T-cell (primary cell): Measurements from ENCODE around the gene ITPRID2. TPM values are rescaled to one million over a fixed set of nuclear protein-coding genes. Genes with fewer than 3 reads are reported as not detected.

Source experiments
- ATAC-seq, 4 experiments: fragments of 200-7000 bp in 3 of 4; fragments of 150-1000 bp in 1 of 4; cut with Tn5 transposase; replicated peaks in 1 of 4; 1 replicate in 3 of 4; 2 replicates in 1 of 4; pipeline ENCODE4 v1.10.0; 2021; ENCODE audit warnings: moderate library complexity in 3 of 4, mild to moderate bottlenecking in 2 of 4, moderate number of reproducible peaks in 1 of 4
- CTCF ChIA-PET, 2 donors: fragments of 300-600 bp; sonication (Branson Sonifier 250); formaldehyde crosslinking; loops; one replicate each; lab custom pipeline; 2022; ENCODE audit warnings: antibody characterized with exemption in 2 of 2; lab: Charles Lee
- POLR2A ChIA-PET, 2 donors: fragments of 300-600 bp; sonication (Branson Sonifier 250); formaldehyde crosslinking; loops; one replicate each; lab custom pipeline; 2022; ENCODE audit warnings: antibody characterized with exemption in 2 of 2; lab: Charles Lee
- DNase-seq, 35 experiments: peaks; one replicate each; pipeline versions ENCODE4 v3.0.0 to v3.0.0-alpha.2; 2013 to 2023
- H3K27ac ChIP-seq: one replicate; pipeline ENCODE4 v1.5.1; 2013; ENCODE audit warnings: low read length
- H3K27me3 ChIP-seq, 2 experiments: replicated peaks in 1 of 2; 1 replicate in 1 of 2; 2 replicates in 1 of 2; pipeline versions ENCODE4 v1.6.1 to v1.7.0; 2013; ENCODE audit warnings: low read length in 1 of 2, mixed read lengths in 1 of 2; ENCODE audit not compliant: control insufficient read depth in 2 of 2, insufficient read depth in 2 of 2; ENCODE audit errors: extremely low read depth in 1 of 2
- H3K36me3 ChIP-seq, 2 donors: 1 replicate in 1 of 2; 2 replicates in 1 of 2; pipeline versions ENCODE4 v1.6.1 to v1.7.0; 2013; ENCODE audit warnings: low read length in 1 of 2; ENCODE audit not compliant: control insufficient read depth in 2 of 2, insufficient read depth in 1 of 2; ENCODE audit errors: extremely low read depth in 1 of 2
- H3K4me1 ChIP-seq, 2 experiments: 1 replicate in 1 of 2; 2 replicates in 1 of 2; pipeline versions ENCODE4 v1.6.1 to v1.7.0; 2013; ENCODE audit warnings: low read length in 2 of 2, mixed read lengths in 1 of 2; ENCODE audit not compliant: insufficient read depth in 2 of 2, control insufficient read depth in 1 of 2; ENCODE audit errors: extremely low read depth in 1 of 2
- H3K4me3 ChIP-seq, 2 donors: 1 replicate in 1 of 2; 2 replicates in 1 of 2; pipeline versions ENCODE4 v1.5.1 to v1.7.0; 2013; ENCODE audit warnings: mild to moderate bottlenecking in 2 of 2, low read length in 1 of 2, moderate library complexity in 1 of 2; ENCODE audit not compliant: control insufficient read depth in 1 of 2; ENCODE audit errors: extremely low read depth in 1 of 2
- H3K9me3 ChIP-seq: 2 replicates; pipeline ENCODE4 v1.7.0; 2013
- H3K27ac Mint-ChIP-seq, 2 donors: one replicate each; pipeline ENCODE4 v1.8.0; 2020 to 2021; ENCODE audit warnings: mild to moderate bottlenecking in 2 of 2, mixed read lengths in 2 of 2
- H3K27me3 Mint-ChIP-seq, 2 donors: one replicate each; pipeline ENCODE4 v1.8.0; 2021 to 2022; ENCODE audit warnings: mixed read lengths in 2 of 2
- H3K36me3 Mint-ChIP-seq: one replicate; pipeline ENCODE4 v1.8.0; 2021; ENCODE audit warnings: mixed read lengths
- H3K4me1 Mint-ChIP-seq, 3 donors: one replicate each; pipeline ENCODE4 v1.8.0; 2020 to 2022; ENCODE audit warnings: mixed read lengths in 3 of 3, mild to moderate bottlenecking in 1 of 3
- H3K4me3 Mint-ChIP-seq, 3 donors: one replicate each; pipeline ENCODE4 v1.8.0; 2020 to 2022; ENCODE audit warnings: mild to moderate bottlenecking in 3 of 3, mixed read lengths in 3 of 3, moderate library complexity in 3 of 3
- H3K9me3 Mint-ChIP-seq, 3 donors: one replicate each; pipeline ENCODE4 v1.8.0; 2020 to 2022; ENCODE audit warnings: mixed read lengths in 3 of 3
- WGBS: methylation state at CpG from one replicate; pipeline ENCODE4 v1.1.5; 2013; ENCODE audit warnings: missing lambda C conversion rate; ENCODE audit not compliant: insufficient coverage; 5-methylcytosine and 5-hydroxymethylcytosine counted together
- total RNA-seq, 35 experiments: library from RNA in 6 of 35; stranded (reverse) in 6 of 35; fragments of 120-200 nt in 1 of 35; gene quantifications; one replicate each; pipeline versions ENCODE4 v1.2.1 to v1.2.4 and lab custom pipeline; 2013 to 2026

The ITPRID2 gene
- total RNA-seq, 5 donors from 2014 or later (not counting 1 experiment from before 2014, with no cell fraction given), result 29.1 to 55.8 (median 45.1) TPM

DNA sequence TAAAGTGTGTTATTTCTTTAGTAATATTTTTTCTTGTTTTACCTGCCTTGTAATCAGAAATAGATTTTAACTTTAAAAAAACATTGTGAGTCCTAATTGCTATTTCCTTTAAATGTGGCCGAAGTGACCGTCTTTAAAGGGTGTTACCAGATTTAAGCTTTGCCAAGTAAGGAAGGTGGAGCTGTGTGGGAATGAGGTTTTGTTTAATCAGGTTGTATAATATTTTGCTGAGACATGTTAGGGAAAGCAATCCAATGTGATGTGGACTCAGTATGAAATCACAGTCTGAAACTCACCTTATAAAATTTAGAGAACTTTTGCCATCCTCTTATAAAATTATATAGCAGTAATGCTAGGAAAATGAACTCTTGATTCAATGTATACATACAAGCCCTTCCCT lies 32.9 kb upstream of the ITPRID2 start:
- H3K4me3 ChIP-seq, result no peak overlapping the region
- H3K4me1 Mint-ChIP-seq, result no peaks in the 10 kb centered on the region
- no peaks in the 10 kb centered on the region for H3K9me3 Mint-ChIP-seq
- H3K4me3 Mint-ChIP-seq, result no peak overlapping the region
- H3K27ac Mint-ChIP-seq, result no peak overlapping the region
- ChIA-PET CTCF (interaction anchor here in 1 of 2 donors (0.6 to 0.7 kb wide), 2 partner anchors 46 to 602 kb away, joined by 3 read pairs; no protein-coding TSS in a partner anchor), POLR2A (interaction anchor here in 1 of 2 donors (0.6 kb wide), 1 partner anchor 1115 kb away, joined by 3 read pairs; no protein-coding TSS in a partner anchor)
- H3K27ac ChIP-seq, result no peak overlapping the region
- H3K4me1 ChIP-seq, result no peaks in the 10 kb centered on the region
- H3K36me3 Mint-ChIP-seq, result no peaks in the 10 kb centered on the region
- H3K27me3 ChIP-seq, result no peaks in the 10 kb centered on the region
- no peak for DNase-seq
- WGBS, result no CpG with 5 or more reads among the region's 2 CpGs
- ATAC-seq, result no peak
- H3K9me3 ChIP-seq, result no peaks in the 10 kb centered on the region
- H3K36me3 ChIP-seq, result no peaks in the 10 kb centered on the region
- H3K27me3 Mint-ChIP-seq, result peaks cover 0 to 6% of the 10 kb centered on the region in 2 donors

DNA sequence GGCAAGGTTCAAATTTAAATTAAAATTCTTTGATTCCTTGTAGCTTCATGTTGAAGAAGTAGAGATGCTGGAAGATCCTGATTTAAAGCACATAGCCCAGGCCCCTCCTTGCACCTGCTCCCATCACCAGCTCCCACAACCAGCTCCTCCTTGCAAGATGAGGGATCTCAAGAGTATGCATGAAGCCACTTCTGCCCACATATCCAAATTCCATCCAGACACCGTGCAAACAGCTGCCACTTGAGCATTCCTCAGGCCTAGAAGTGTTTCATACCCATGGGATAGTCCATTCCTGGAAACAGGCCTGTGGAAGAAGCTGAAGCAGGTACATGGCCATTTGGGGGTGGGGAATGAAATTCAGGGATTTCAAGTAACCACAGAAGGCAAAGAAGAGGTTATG lies 32.4 kb upstream of the ITPRID2 start:
- ChIA-PET CTCF (interaction anchor here in 1 of 2 donors (0.6 to 0.7 kb wide), 2 partner anchors 47 to 602 kb away, joined by 3 read pairs; no protein-coding TSS in a partner anchor), POLR2A (interaction anchor here in 1 of 2 donors (0.6 kb wide), 1 partner anchor 1115 kb away, joined by 3 read pairs; no protein-coding TSS in a partner anchor)
- Histone ChIP-seq H3K27me3 (no peaks in the 10 kb centered on the region), H3K27ac (no peak overlapping the region), H3K4me3 (no peak overlapping the region), H3K4me1 (no peaks in the 10 kb centered on the region), H3K36me3 (no peaks in the 10 kb centered on the region), H3K9me3 (no peaks in the 10 kb centered on the region)
- no peak for DNase-seq
- Mint-ChIP-seq H3K9me3 (no peaks in the 10 kb centered on the region), H3K27ac (no peak overlapping the region), H3K27me3 (peaks cover 0 to 6% of the 10 kb centered on the region in 2 donors), H3K4me1 (no peaks in the 10 kb centered on the region), H3K4me3 (no peak overlapping the region), H3K36me3 (no peaks in the 10 kb centered on the region)
- WGBS, result no CpG with 5 or more reads among the region's 1 CpG
- no peak for ATAC-seq

DNA sequence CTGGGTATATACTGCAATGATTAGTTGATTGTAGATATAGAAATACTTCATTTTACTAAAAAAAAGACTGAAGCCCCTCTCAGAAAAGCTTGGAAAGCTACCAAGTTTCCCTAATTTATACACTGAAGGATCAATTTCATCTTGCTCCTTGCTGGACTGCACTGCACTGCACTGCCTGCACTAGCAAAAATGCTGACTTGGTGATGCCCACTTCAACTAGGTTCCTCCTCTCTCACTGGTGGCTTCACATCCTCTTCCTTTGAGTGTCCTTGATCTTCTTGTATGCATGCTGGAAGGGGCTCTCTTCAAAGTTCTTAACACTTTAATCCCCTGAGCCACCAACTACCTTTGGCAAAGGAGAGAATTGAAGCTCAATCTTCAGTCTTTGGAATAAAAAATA lies 31.7 kb upstream of the ITPRID2 start:
- Histone ChIP-seq H3K27me3 (no peaks in the 10 kb centered on the region), H3K36me3 (no peaks in the 10 kb centered on the region), H3K9me3 (no peaks in the 10 kb centered on the region), H3K4me3 (no peak overlapping the region), H3K4me1 (no peaks in the 10 kb centered on the region), H3K27ac (no peak overlapping the region)
- ChIA-PET CTCF (no interaction called here), POLR2A (no interaction called here)
- Mint-ChIP-seq H3K4me1 (no peaks in the 10 kb centered on the region), H3K9me3 (no peaks in the 10 kb centered on the region), H3K4me3 (no peak overlapping the region), H3K27ac (no peak overlapping the region), H3K27me3 (peaks cover 3 to 8% of the 10 kb centered on the region in 2 donors), H3K36me3 (no peaks in the 10 kb centered on the region)
- ATAC-seq (no peak), DNase-seq (no peak)

DNA sequence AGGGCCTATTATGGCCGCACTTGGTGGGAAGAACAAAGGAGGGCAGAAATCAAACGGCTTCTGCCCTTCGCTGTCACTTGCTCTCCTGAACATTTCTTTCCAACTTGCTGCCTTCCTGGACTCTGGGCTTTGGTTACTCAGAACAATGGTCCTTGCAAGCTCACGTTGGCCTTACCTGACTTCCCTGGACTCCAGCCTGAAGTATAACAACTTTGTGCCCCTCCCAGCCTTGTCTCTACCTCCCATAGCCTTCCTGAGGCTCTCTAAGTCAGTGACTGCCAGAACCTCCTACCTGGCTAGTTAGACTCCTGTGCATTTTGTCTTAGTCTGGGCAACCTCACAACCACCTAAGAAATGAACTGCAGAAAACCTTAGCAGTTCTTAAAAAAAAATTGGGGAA lies 30.2 kb upstream of the ITPRID2 start:
- Mint-ChIP-seq H3K36me3 (no peaks in the 10 kb centered on the region), H3K27me3 (peaks cover 8% of the 10 kb centered on the region in 2 donors), H3K4me1 (no peaks in the 10 kb centered on the region), H3K4me3 (no peak overlapping the region), H3K27ac (no peak overlapping the region), H3K9me3 (no peaks in the 10 kb centered on the region)
- ATAC-seq (no peak), DNase-seq (no peak)
- no peak overlapping the region for H3K27ac ChIP-seq
- no peak overlapping the region for H3K4me3 ChIP-seq
- ChIA-PET POLR2A (no interaction called here), CTCF (no interaction called here)
- no peaks in the 10 kb centered on the region for H3K4me1 ChIP-seq
- H3K36me3 ChIP-seq, result no peaks in the 10 kb centered on the region
- 84% methylated on average over 4 of the region's 4 CpGs for WGBS
- no peaks in the 10 kb centered on the region for H3K27me3 ChIP-seq
- H3K9me3 ChIP-seq, result no peaks in the 10 kb centered on the region

DNA sequence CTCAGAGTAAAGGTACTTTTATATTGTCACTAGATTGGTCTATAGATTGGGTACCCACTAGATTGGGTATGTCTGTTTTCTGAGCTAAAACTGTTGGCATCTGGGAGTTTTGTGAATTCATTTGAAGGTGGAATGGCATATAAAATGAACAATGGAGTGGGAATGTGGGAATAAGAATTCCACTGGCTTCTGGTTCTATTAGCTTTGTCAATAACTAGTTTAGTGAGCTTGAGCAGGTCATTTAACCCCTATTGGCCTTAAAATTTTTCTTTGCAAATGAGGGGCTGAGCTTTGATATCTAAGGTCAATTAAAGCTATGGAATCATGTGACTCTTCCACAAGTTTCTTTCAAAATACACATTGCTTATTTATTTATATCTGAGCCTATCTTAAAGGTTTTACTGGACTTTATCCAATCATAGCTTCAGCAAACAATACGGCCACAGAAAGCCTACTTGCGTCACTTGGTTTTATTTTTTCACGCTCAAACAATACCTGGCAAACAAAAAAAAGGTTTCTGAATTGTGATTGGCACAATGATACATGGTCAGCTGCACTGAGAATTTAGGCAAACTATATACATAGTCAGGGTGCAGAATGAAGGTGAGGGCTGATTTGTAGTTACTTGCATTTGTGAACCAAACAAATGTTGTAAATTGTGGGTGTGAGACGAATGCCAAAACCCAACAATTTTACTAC lies 28.8 kb upstream of the ITPRID2 start:
- Mint-ChIP-seq H3K4me1 (no peaks in the 10 kb centered on the region), H3K9me3 (no peaks in the 10 kb centered on the region), H3K27me3 (peaks cover 8% of the 10 kb centered on the region in 2 donors), H3K4me3 (no peak overlapping the region), H3K36me3 (no peaks in the 10 kb centered on the region), H3K27ac (no peak overlapping the region)
- Histone ChIP-seq H3K4me1 (no peaks in the 10 kb centered on the region), H3K27me3 (no peaks in the 10 kb centered on the region), H3K27ac (no peak overlapping the region), H3K4me3 (no peak overlapping the region), H3K36me3 (no peaks in the 10 kb centered on the region), H3K9me3 (no peaks in the 10 kb centered on the region)
- ChIA-PET POLR2A (interaction anchor here in 1 of 2 donors (0.7 kb wide), 1 partner anchor 8 kb away, joined by 5 read pairs; no protein-coding TSS in a partner anchor), CTCF (interaction anchor here in 1 of 2 donors (0.6 kb wide), 1 partner anchor 32 kb away, joined by 4 read pairs; no protein-coding TSS in a partner anchor)
- 100% methylated on average over 1 of the region's 4 CpGs for WGBS
- no peak for DNase-seq
- ATAC-seq, result no peak

DNA sequence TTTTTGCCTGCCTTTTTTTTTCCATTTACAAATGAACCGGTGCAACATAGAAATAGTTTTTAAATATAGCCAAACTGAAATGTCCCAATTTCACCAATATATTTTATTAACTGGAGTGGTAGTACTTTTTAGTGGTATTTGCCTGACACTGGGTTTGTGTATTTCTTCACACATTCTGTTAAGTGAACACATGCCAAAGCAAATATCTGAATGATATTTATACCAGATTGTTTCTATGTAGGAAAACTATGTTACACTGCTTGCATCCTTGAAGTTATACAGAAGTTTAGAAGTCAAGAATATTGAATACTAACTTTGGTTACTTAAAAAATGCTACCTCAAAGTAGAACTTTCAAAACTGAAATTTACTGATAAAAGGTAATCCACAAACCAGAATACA lies 19.4 kb upstream of the ITPRID2 start:
- Histone ChIP-seq H3K4me3 (no peak overlapping the region), H3K27ac (no peak overlapping the region), H3K9me3 (no peaks in the 10 kb centered on the region), H3K4me1 (no peaks in the 10 kb centered on the region), H3K36me3 (no peaks in the 10 kb centered on the region), H3K27me3 (no peaks in the 10 kb centered on the region)
- Mint-ChIP-seq H3K36me3 (no peaks in the 10 kb centered on the region), H3K27me3 (no peaks in the 10 kb centered on the region), H3K9me3 (no peaks in the 10 kb centered on the region), H3K27ac (no peak overlapping the region), H3K4me3 (no peak overlapping the region), H3K4me1 (no peaks in the 10 kb centered on the region)
- no peak for DNase-seq
- WGBS, result no CpG with 5 or more reads among the region's 1 CpG
- ChIA-PET CTCF (interaction anchor here in 1 of 2 donors (0.6 kb wide), 1 partner anchor 25 kb away, joined by 3 read pairs; no protein-coding TSS in a partner anchor), POLR2A (interaction anchor here in 1 of 2 donors (0.6 kb wide), 1 partner anchor 230 kb away, joined by 4 read pairs; no protein-coding TSS in a partner anchor)
- ATAC-seq, result no peak
